OCI-M1 (cell line): ENCODE data around the gene XYLB.
"Not testable (repeated sequence)": the region's sequence is repeated elsewhere in the genome, so short reads cannot be mapped to it uniquely, and the experiment has no call there.

Experiments
- DNase-seq: peaks from one replicate; lab custom pipeline; 2025; lab: John Stamatoyannopoulos, UW

The XYLB gene

GRCh38 chr3:38396239-38396638, 49.7 kb downstream of the XYLB start:
- no peak for DNase-seq

- no peak for DNase-seq
These were observed 50.3 kb downstream of the XYLB start for GRCh38 chr3:38396861-38397260.

GRCh38 chr3:38397320-38397719, 50.7 kb downstream of the XYLB start:
- DNase-seq = no peak

GRCh38 chr3:38401246-38401962, 54.8 kb downstream of the XYLB start:
- no peak for DNase-seq

GRCh38 chr3:38404286-38404685, 57.7 kb downstream of the XYLB start:
- DNase-seq = no peak

- no peak for DNase-seq
These were observed 65.0 kb downstream of the XYLB start for GRCh38 chr3:38411591-38411990.

- DNase-seq = not testable (repeated sequence)
These were observed 74.2 kb downstream of the XYLB start for GRCh38 chr3:38420758-38421157.

- no peak for DNase-seq
These were observed 75.2 kb downstream of the XYLB start for GRCh38 chr3:38421679-38422336.

GRCh38 chr3:38426798-38427426, 80.3 kb downstream of the XYLB start:
- DNase-seq = not testable (repeated sequence)

- not testable (repeated sequence) for DNase-seq
These were observed 86.5 kb downstream of the XYLB start for GRCh38 chr3:38432871-38433658.

GRCh38 chr3:38433661-38434060, 87.1 kb downstream of the XYLB start:
- DNase-seq = not testable (repeated sequence)

GRCh38 chr3:38438436-38439069, 92.0 kb downstream of the XYLB start:
- DNase-seq = not testable (repeated sequence)

GRCh38 chr3:38443205-38443604, 96.6 kb downstream of the XYLB start:
- not testable (repeated sequence) for DNase-seq

- DNase-seq = no peak
These were observed 99.6 kb downstream of the XYLB start for GRCh38 chr3:38446085-38446686.

- no peak for DNase-seq
These were observed 100.2 kb downstream of the XYLB start for GRCh38 chr3:38446812-38447211.

GRCh38 chr3:38450853-38451252, 104.3 kb downstream of the XYLB start:
- no peak for DNase-seq

GRCh38 chr3:38453075-38453912, 106.7 kb downstream of the XYLB start, which contains the start of gene ACVR2B:
ACVR2B (plus strand) TSS chr3:38453890; CDS start chr3:38454323, 433 bp downstream.
- DNase-seq = peak; percentile 87

GRCh38 chr3:38453913-38454177, 107.3 kb downstream of the XYLB start:
- DNase-seq = no peak

GRCh38 chr3:38454178-38454883, 107.7 kb downstream of the XYLB start:
- peak; percentile 51 for DNase-seq
